H1 (cell line): ENCODE measurements around the gene HERC3. TPM values are rescaled to one million over a fixed set of nuclear protein-coding genes. Genes with fewer than 3 reads are reported as not detected.

ENCODE experiments used
- CTCF ChIA-PET: fragments of 300-600 bp; sonication (Branson Sonifier 250); formaldehyde crosslinking; loops from one replicate; lab custom pipeline; 2021; ENCODE audit not compliant: partially characterized antibody; lab: Charles Lee
- POLR2A ChIA-PET: fragments of 300-600 bp; sonication (Branson Sonifier 250); formaldehyde crosslinking; loops from one replicate; lab custom pipeline; 2021; ENCODE audit warnings: inconsistent platforms; ENCODE audit not compliant: partially characterized antibody; lab: Charles Lee
- DNase-seq, 2 experiments: peaks; one replicate each; pipeline versions ENCODE4 v3.0.0 to v3.0.0-alpha.2; 2010 to 2022; ENCODE audit warnings: low spot score in 2 of 2, low read depth in 1 of 2, mixed read lengths in 1 of 2
- FAIRE-seq: peaks from 2 replicates; lab custom pipeline; 2011; peaks lifted over from hg19 to GRCh38; lab: Jason Lieb, UNC
- H2AFZ ChIP-seq: 2 replicates; pipeline ENCODE4 v1.8.1; 2012; ENCODE audit warnings: low read length, inconsistent platforms
- H2AK5ac ChIP-seq: 2 replicates; pipeline ENCODE4 v1.6.1; 2013; ENCODE audit warnings: low read depth, low read length
- H2BK120ac ChIP-seq: replicated peaks from 2 replicates; pipeline ENCODE3; 2013; ENCODE audit warnings: low read depth, low read length, inconsistent platforms
- H2BK12ac ChIP-seq: 2 replicates; pipeline ENCODE4 v1.6.1; 2013; ENCODE audit warnings: low read depth, low read length
- H2BK15ac ChIP-seq: 2 replicates; pipeline ENCODE4 v1.6.1; 2013; ENCODE audit warnings: low read length
- H2BK20ac ChIP-seq: 2 replicates; pipeline ENCODE4 v1.6.1; 2013; ENCODE audit warnings: low read length
- H2BK5ac ChIP-seq: 2 replicates; pipeline ENCODE4 v1.6.1; 2013; ENCODE audit warnings: low read depth, low read length
- H3K14ac ChIP-seq: 2 replicates; pipeline ENCODE4 v1.6.1; 2013; ENCODE audit warnings: inconsistent platforms; ENCODE audit not compliant: insufficient read length
- H3K18ac ChIP-seq: 2 replicates; pipeline ENCODE4 v1.6.1; 2013; ENCODE audit warnings: low read length; ENCODE audit errors: extremely low read depth
- H3K23ac ChIP-seq: 2 replicates; pipeline ENCODE4 v1.6.1; 2013; ENCODE audit warnings: inconsistent platforms; ENCODE audit not compliant: insufficient read length
- H3K23me2 ChIP-seq: 2 replicates; pipeline ENCODE4 v1.6.1; 2013; ENCODE audit warnings: low read depth, low read length
- H3K27ac ChIP-seq: 2 replicates; pipeline ENCODE4 v1.6.1; 2011; ENCODE audit warnings: low read depth, low read length, inconsistent platforms
- H3K27me3 ChIP-seq, 4 experiments: replicated peaks in 1 of 4; 1 replicate in 1 of 4; 2 replicates in 3 of 4; pipeline versions ENCODE4 v1.6.1 to v1.8.1; 2011 to 2013; ENCODE audit warnings: low read length in 3 of 4, mild to moderate bottlenecking in 3 of 4, inconsistent platforms in 2 of 4, mixed read lengths in 2 of 4, moderate library complexity in 1 of 4; ENCODE audit not compliant: control insufficient read depth in 3 of 4, insufficient read depth in 3 of 4; ENCODE audit errors: extremely low read depth in 1 of 4
- H3K36me3 ChIP-seq, 4 experiments: 2 replicates each; pipeline versions ENCODE4 v1.6.1 to v1.8.1; 2011 to 2013; ENCODE audit warnings: mild to moderate bottlenecking in 4 of 4, low read length in 3 of 4, moderate library complexity in 2 of 4, control low read depth in 1 of 4, inconsistent platforms in 1 of 4; ENCODE audit not compliant: insufficient read depth in 4 of 4, control insufficient read depth in 2 of 4
- H3K4ac ChIP-seq: replicated peaks from 2 replicates; pipeline ENCODE3; 2013; ENCODE audit warnings: low read length, low read depth, mixed read lengths, inconsistent platforms; ENCODE audit not compliant: insufficient read length
- H3K4me1 ChIP-seq, 4 experiments: replicated peaks in 1 of 4; 1 replicate in 1 of 4; 2 replicates in 3 of 4; pipeline versions ENCODE4 v1.6.1 to v1.8.1; 2011 to 2013; ENCODE audit warnings: low read length in 3 of 4, inconsistent platforms in 2 of 4, mixed read lengths in 1 of 4; ENCODE audit not compliant: insufficient read depth in 4 of 4, control insufficient read depth in 3 of 4
- H3K4me2 ChIP-seq, 2 experiments: 2 replicates each; pipeline versions ENCODE4 v1.6.1 to v1.8.1; 2011 to 2013; ENCODE audit warnings: low read depth in 2 of 2, low read length in 2 of 2, control low read depth in 1 of 2, inconsistent platforms in 1 of 2, mild to moderate bottlenecking in 1 of 2; ENCODE audit not compliant: insufficient read depth in 1 of 2
- H3K4me3 ChIP-seq, 4 experiments: fragments of 200-600, 300-600 bp in 1 of 4; sonication (generic), shearing (Covaris generic), sonication (Bioruptor Twin) in 1 of 4; 2 replicates each; pipeline versions ENCODE4 v1.5.1 to v1.8.1; 2011 to 2016; ENCODE audit warnings: low read length in 4 of 4, low read depth in 3 of 4, control low read depth in 2 of 4, inconsistent platforms in 2 of 4, mild to moderate bottlenecking in 2 of 4, mixed read lengths in 1 of 4, moderate library complexity in 1 of 4; ENCODE audit not compliant: insufficient read depth in 2 of 4; ENCODE audit errors: extremely low read depth in 1 of 4
- H3K56ac ChIP-seq: replicated peaks from 2 replicates; pipeline ENCODE3; 2013; ENCODE audit warnings: low read depth, mild to moderate bottlenecking, mixed read lengths, low read length, inconsistent platforms; ENCODE audit not compliant: insufficient read length
- H3K79me1 ChIP-seq: 2 replicates; pipeline ENCODE4 v1.6.1; 2013; ENCODE audit warnings: low read depth, low read length, control low read depth
- H3K79me2 ChIP-seq, 2 experiments: 2 replicates each; pipeline versions ENCODE4 v1.6.1 to v1.8.1; 2012 to 2013; ENCODE audit warnings: low read length in 2 of 2, mild to moderate bottlenecking in 2 of 2, inconsistent platforms in 1 of 2; ENCODE audit not compliant: insufficient read depth in 2 of 2, control insufficient read depth in 1 of 2
- H3K9ac ChIP-seq, 4 experiments: replicated peaks in 1 of 4; 1 replicate in 1 of 4; 2 replicates in 3 of 4; pipeline versions ENCODE4 v1.6.1 to v1.8.1; 2011 to 2013; ENCODE audit warnings: low read depth in 3 of 4, low read length in 3 of 4, control low read depth in 2 of 4, mild to moderate bottlenecking in 2 of 4, moderate library complexity in 2 of 4, inconsistent platforms in 1 of 4; ENCODE audit errors: extremely low read depth in 1 of 4
- H3K9me3 ChIP-seq, 2 experiments: 2 replicates each; pipeline versions ENCODE4 v1.6.1 to v1.8.1; 2012 to 2013; ENCODE audit warnings: mild to moderate bottlenecking in 2 of 2, moderate library complexity in 2 of 2, control low read depth in 1 of 2, inconsistent platforms in 1 of 2, low read depth in 1 of 2, low read length in 1 of 2, mixed read lengths in 1 of 2; ENCODE audit not compliant: insufficient read depth in 2 of 2
- H4K20me1 ChIP-seq, 2 experiments: replicated peaks in 1 of 2; 2 replicates each; pipeline versions ENCODE3 to v1.8.1; 2011 to 2013; ENCODE audit warnings: inconsistent platforms in 2 of 2, low read length in 2 of 2, mild to moderate bottlenecking in 1 of 2; ENCODE audit not compliant: insufficient read depth in 2 of 2, control insufficient read depth in 1 of 2
- H4K5ac ChIP-seq: 2 replicates; pipeline ENCODE4 v1.6.1; 2013; ENCODE audit warnings: low read length, low read depth, mixed read lengths, inconsistent platforms; ENCODE audit not compliant: insufficient read length
- H4K8ac ChIP-seq: 2 replicates; pipeline ENCODE4 v1.8.0; 2013; ENCODE audit warnings: mild to moderate bottlenecking, moderate library complexity, low read length, inconsistent platforms; ENCODE audit not compliant: insufficient read depth; ENCODE audit errors: extremely low read depth
- H4K91ac ChIP-seq: replicated peaks from 2 replicates; pipeline ENCODE3; 2013; ENCODE audit warnings: low read length, mixed read lengths, inconsistent platforms; ENCODE audit not compliant: insufficient read length
- ASH2L ChIP-seq: fragments of 200-600, 300-600 bp; sonication (generic); IDR thresholded peaks from one replicate; pipeline ENCODE4 v1.7.1; 2017; ENCODE audit warnings: low read length
- EZH2 ChIP-seq: fragments of 200-600 bp; sonication (generic); IDR thresholded peaks from 2 replicates; pipeline ENCODE4 v1.7.1; 2012; ENCODE audit warnings: low read depth, mild to moderate bottlenecking, moderate library complexity, low read length, inconsistent platforms; ENCODE audit not compliant: severe bottlenecking
- FOSL1 ChIP-seq: IDR thresholded peaks from 2 replicates; pipeline ENCODE4 v1.6.1; 2011; ENCODE audit warnings: mild to moderate bottlenecking, low read depth, low read length, moderate library complexity; ENCODE audit not compliant: insufficient read depth
- GTF2F1 ChIP-seq: IDR thresholded peaks from 2 replicates; pipeline ENCODE4 v1.6.1; 2012; ENCODE audit warnings: low read depth, low read length, improper control_type of control experiment, borderline replicate concordance
- HDAC6 ChIP-seq: IDR thresholded peaks from one replicate; pipeline ENCODE4 v1.7.1; 2012; ENCODE audit warnings: low read depth, mild to moderate bottlenecking, inconsistent platforms, low read length, moderate library complexity
- JUND ChIP-seq: IDR thresholded peaks from 2 replicates; pipeline ENCODE4 v1.6.1; 2011; ENCODE audit warnings: mild to moderate bottlenecking, improper control_type of control experiment, low read length
- KDM4A ChIP-seq: IDR thresholded peaks from one replicate; pipeline ENCODE4 v1.7.1; 2012; ENCODE audit warnings: low read depth, mild to moderate bottlenecking, moderate library complexity, low read length, inconsistent platforms; ENCODE audit not compliant: severe bottlenecking
- MAFK ChIP-seq: IDR thresholded peaks from 2 replicates; pipeline ENCODE4 v1.6.1; 2012; ENCODE audit warnings: low read depth, mild to moderate bottlenecking, improper control_type of control experiment, low read length
- RNF2 ChIP-seq: fragments of 200-900, 300-1000 bp; sonication (generic); IDR thresholded peaks from 2 replicates; pipeline ENCODE4 v1.7.1; 2016; ENCODE audit warnings: borderline replicate concordance, low read depth, mild to moderate bottlenecking, antibody characterized with exemption, low read length; ENCODE audit not compliant: poor library complexity, severe bottlenecking; ENCODE audit errors: missing control alignments
- TCF12 ChIP-seq: IDR thresholded peaks from 2 replicates; pipeline ENCODE4 v1.6.1; 2011; ENCODE audit warnings: low read depth, mild to moderate bottlenecking, low read length
- TEAD4 ChIP-seq: IDR thresholded peaks from 2 replicates; pipeline ENCODE4 v1.6.1; 2012; ENCODE audit warnings: low read depth, low read length, inconsistent platforms, mixed read lengths
- WGBS, 2 experiments: shearing (Covaris generic) in 1 of 2; methylation state at CpG; one replicate each; pipeline versions ENCODE4 v1.1.6 to v1.1.7; 2013 to 2015; ENCODE audit warnings: low lambda C conversion rate in 2 of 2, mixed read lengths in 2 of 2, inconsistent platforms in 1 of 2, low coverage in 1 of 2, missing lambda C conversion rate in 1 of 2; ENCODE audit not compliant: insufficient replicate concordance in 2 of 2, insufficient coverage in 1 of 2, insufficient read length in 1 of 2; ENCODE audit errors: extremely low coverage in 1 of 2, missing lambda C conversion rate in 1 of 2; 5-methylcytosine and 5-hydroxymethylcytosine counted together
- polyA plus RNA-seq, 7 experiments: library from polyadenylated mRNA; depleted of rRNA in 3 of 7; stranded (reverse) in 5 of 7; unstranded in 2 of 7; fragments of >200 nt in 5 of 7; fragments of 200-250 nt in 2 of 7; gene quantifications; 1 replicate in 5 of 7; 2 replicates in 1 of 7; 4 replicates in 1 of 7; pipeline versions ENCODE4 v1.2.1 to v1.2.3, GENCODE V29; 2011 to 2013; ENCODE audit warnings: missing spikeins in 2 of 7, mixed read lengths in 2 of 7
- total RNA-seq: library from RNA; stranded (reverse); fragmentation: NEBNext Ultra II Directional; extraction: Animal tissue kit (Norgen Biotek cat#: 25700); gene quantifications from 2 replicates; pipeline ENCODE4 v1.2.1, GENCODE V29; 2021
- TF ChIP-seq, protein P1 (sequence below): IDR thresholded peaks from 2 replicates; pipeline ENCODE4 v1.6.1; 2012; ENCODE audit warnings: inconsistent platforms

The HERC3 gene
- total and polyA plus RNA-seq, 2 of the 8 experiments (the other 6 are each of a cell fraction or from before 2014, with no cell fraction given): 1.4 to 5.7 TPM

DNA sequence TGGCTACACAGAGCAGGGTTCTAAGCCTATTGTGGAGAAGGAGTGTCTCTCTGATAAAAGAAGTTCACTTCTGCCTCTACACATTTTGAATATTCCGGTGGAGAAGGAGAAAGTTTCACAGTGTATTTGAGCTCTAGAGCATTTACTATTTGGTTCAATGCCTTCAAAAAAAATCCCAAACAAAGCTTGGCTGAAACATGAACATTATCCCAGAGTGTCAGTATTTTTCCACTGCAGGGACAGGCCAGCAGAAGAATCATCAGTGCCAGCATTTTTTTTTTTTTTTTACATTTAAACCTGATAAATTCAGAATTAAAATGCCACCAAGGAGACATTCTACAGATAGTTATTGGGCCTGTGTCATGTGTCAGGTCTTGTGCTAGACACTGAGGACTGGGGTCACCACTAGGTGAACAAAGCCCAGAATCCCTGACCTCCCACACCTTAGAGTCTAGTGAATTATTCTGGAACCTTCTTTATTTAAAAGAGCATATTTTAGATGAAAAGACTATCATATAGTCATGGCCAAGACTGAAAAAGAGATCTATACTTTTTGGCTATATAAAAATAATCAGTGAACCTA lies 153.4 kb downstream of the HERC3 start:
- H3K27me3 ChIP-seq: no peaks in the 10 kb centered on the region
- H3K56ac ChIP-seq: no peak overlapping the region
- no peak overlapping the region for H2BK120ac ChIP-seq
- H3K9ac ChIP-seq: no peak overlapping the region
- 92% methylated on average over 1 of the region's 1 CpG; no CpG with 5 or more reads in 1 of the 2 experiments for WGBS, 2 experiments
- no peak overlapping the region for H2BK12ac ChIP-seq
- H2BK15ac ChIP-seq: no peak overlapping the region
- H3K79me2 ChIP-seq: no peaks in the 10 kb centered on the region
- FAIRE-seq (no peak), DNase-seq (no peak)
- H3K4ac ChIP-seq: no peak overlapping the region
- no peak overlapping the region for H2AK5ac ChIP-seq
- H2AFZ ChIP-seq: no peak overlapping the region
- no peak overlapping the region for H3K27ac ChIP-seq
- ChIA-PET POLR2A (no interaction called here), CTCF (interaction anchor here (0.7 to 2.0 kb wide), 4 partner anchors 13 to 278 kb away, joined by 3 to 5 read pairs (median 4); no protein-coding TSS in a partner anchor)
- H2BK20ac ChIP-seq: no peak overlapping the region
- no peaks in the 10 kb centered on the region for H3K4me1 ChIP-seq
- H4K20me1 ChIP-seq: no peaks in the 10 kb centered on the region
- H4K8ac ChIP-seq: no peak overlapping the region
- H3K4me3 ChIP-seq: no peak overlapping the region
- H4K91ac ChIP-seq: no peak overlapping the region
- H3K9me3 ChIP-seq: no peaks in the 10 kb centered on the region
- H3K23ac ChIP-seq: no peak overlapping the region
- no peaks in the 10 kb centered on the region for H3K79me1 ChIP-seq
- H3K4me2 ChIP-seq: no peak overlapping the region
- H3K14ac ChIP-seq: no peak overlapping the region
- no peaks in the 10 kb centered on the region for H3K23me2 ChIP-seq
- H3K36me3 ChIP-seq: peaks cover 2 to 27% (median 16%) of the 10 kb centered on the region in 4 experiments; a peak in 6 of 8 replicates
- H4K5ac ChIP-seq: no peak overlapping the region
- H3K18ac ChIP-seq: no peak overlapping the region
- H2BK5ac ChIP-seq: no peak overlapping the region
- TF ChIP-seq ASH2L (no peak), MAFK (no peak), TEAD4 (no peak), RNF2 (no peak), HDAC6 (no peak), EZH2 (no peak), JUND (no peak), TCF12 (no peak), FOSL1 (no peak), KDM4A (no peak), GTF2F1 (no peak)
- TF ChIP-seq, protein P1, sequence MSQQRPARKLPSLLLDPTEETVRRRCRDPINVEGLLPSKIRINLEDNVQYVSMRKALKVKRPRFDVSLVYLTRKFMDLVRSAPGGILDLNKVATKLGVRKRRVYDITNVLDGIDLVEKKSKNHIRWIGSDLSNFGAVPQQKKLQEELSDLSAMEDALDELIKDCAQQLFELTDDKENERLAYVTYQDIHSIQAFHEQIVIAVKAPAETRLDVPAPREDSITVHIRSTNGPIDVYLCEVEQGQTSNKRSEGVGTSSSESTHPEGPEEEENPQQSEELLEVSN: no peak
